GM12878 (cell line): ENCODE measurements around the gene SKA1. TPM values are rescaled to one million over a fixed set of nuclear protein-coding genes. Genes with fewer than 3 reads are reported as not detected.

Source experiments
- ATAC-seq: fragments of 200-7000 bp; cut with Tn5 transposase; 3 replicates; pipeline ENCODE4 v1.9.1; 2020; ENCODE audit warnings: mild to moderate bottlenecking, moderate library complexity
- BruUV-seq: library from RNA; stranded (reverse); fragments of 400-500 nt; replicated peaks from 2 replicates; lab custom pipeline; 2021; lab: Mats Ljungman, UMichigan
- CTCF ChIA-PET: fragments of 300-600 bp; sonication (Branson Sonifier 250); formaldehyde crosslinking; extraction: SDS; loops from one replicate; lab custom pipeline; 2021; ENCODE audit warnings: inconsistent platforms; lab: Yijun Ruan, JAX
- POLR2A ChIA-PET: fragments of 350-600 bp; formaldehyde crosslinking; extraction: SDS; loops from one replicate; lab custom pipeline; 2021; ENCODE audit warnings: inconsistent platforms; lab: Charles Lee
- RAD21 ChIA-PET: fragments of 300-600 bp; sonication (Branson Sonifier 250); formaldehyde crosslinking; loops from one replicate; lab custom pipeline; 2023; ENCODE audit warnings: antibody characterized with exemption; ENCODE audit not compliant: unreplicated experiment; lab: Charles Lee
- SMC1A ChIA-PET: fragments of 300-600 bp; sonication (Branson Sonifier 250); formaldehyde crosslinking; loops from one replicate; lab custom pipeline; 2023; ENCODE audit not compliant: unreplicated experiment, uncharacterized antibody; lab: Charles Lee
- DNase-seq: peaks from one replicate; pipeline ENCODE4 v3.0.0-alpha.2; 2011; ENCODE audit warnings: low read depth, low spot score
- FAIRE-seq: peaks from 3 replicates; lab custom pipeline; 2011; peaks lifted over from hg19 to GRCh38; lab: Jason Lieb, UNC
- H2AFZ ChIP-seq: 2 replicates; pipeline ENCODE4 v1.6.0; 2011; ENCODE audit warnings: low read depth, low read length, control low read depth; ENCODE audit not compliant: control insufficient read depth
- H3K27ac ChIP-seq: 2 replicates; pipeline ENCODE4 v1.5.1; 2011; ENCODE audit warnings: control low read depth; ENCODE audit not compliant: control insufficient read depth, insufficient read depth
- H3K27me3 ChIP-seq, 2 experiments: replicated peaks in 1 of 2; 2 replicates each; pipeline versions ENCODE4 v1.6.0 to v1.6.1; 2011; ENCODE audit warnings: low read length in 1 of 2; ENCODE audit not compliant: control insufficient read depth in 2 of 2, insufficient read depth in 2 of 2
- H3K36me3 ChIP-seq, 2 experiments: 2 replicates each; pipeline ENCODE4 v1.5.1; 2011; ENCODE audit warnings: low read length in 1 of 2; ENCODE audit not compliant: control insufficient read depth in 2 of 2, insufficient read depth in 2 of 2
- H3K4me1 ChIP-seq: 2 replicates; pipeline ENCODE4 v1.6.1; 2011; ENCODE audit warnings: mild to moderate bottlenecking, low read length, moderate library complexity, mixed read lengths; ENCODE audit not compliant: control insufficient read depth, insufficient read depth
- H3K4me2 ChIP-seq: 2 replicates; pipeline ENCODE4 v1.6.0; 2011; ENCODE audit warnings: control low read depth; ENCODE audit not compliant: control insufficient read depth, insufficient read depth
- H3K4me3 ChIP-seq: fragments of 200-600 bp; sonication (generic); 2 replicates; pipeline ENCODE4 v1.5.1; 2016
- H3K79me2 ChIP-seq: 2 replicates; pipeline ENCODE4 v1.6.0; 2011; ENCODE audit warnings: low read length; ENCODE audit not compliant: control insufficient read depth, insufficient read depth
- H3K9ac ChIP-seq: 2 replicates; pipeline ENCODE4 v1.8.0; 2011; ENCODE audit warnings: low read length, control low read depth, mixed read lengths; ENCODE audit not compliant: control insufficient read depth, insufficient read depth
- H3K9me3 ChIP-seq: replicated peaks from 3 replicates; pipeline ENCODE4 v1.5.1; 2011; ENCODE audit warnings: mild to moderate bottlenecking, low read length; ENCODE audit not compliant: control insufficient read depth, insufficient read depth
- H4K20me1 ChIP-seq: 2 replicates; pipeline ENCODE4 v1.6.0; 2011; ENCODE audit not compliant: control insufficient read depth, insufficient read depth
- BCL11A ChIP-seq: IDR thresholded peaks from 2 replicates; pipeline ENCODE4 v1.6.1; 2011; ENCODE audit warnings: low read depth, low read length
- CBX5 ChIP-seq: sonication (generic); IDR thresholded peaks from 2 replicates; pipeline ENCODE4 v1.6.1; 2016; ENCODE audit warnings: low read depth, moderate library complexity, mild to moderate bottlenecking, inconsistent platforms
- CTCF ChIP-seq, 3 experiments: IDR thresholded peaks in 2 of 3; conservative IDR thresholded peaks in 1 of 3; 2 replicates each; pipeline ENCODE4 v1.5.1; 2011; ENCODE audit warnings: low read depth in 3 of 3, low read length in 3 of 3, mild to moderate bottlenecking in 3 of 3, control low read depth in 2 of 3, moderate library complexity in 2 of 3, inconsistent platforms in 1 of 3, mixed read lengths in 1 of 3; ENCODE audit not compliant: control insufficient read depth in 2 of 3, insufficient read depth in 1 of 3; ENCODE audit errors: extremely low read depth in 1 of 3
- RELA ChIP-seq: fragments of 450-650 bp; IDR thresholded peaks from 2 replicates; pipeline ENCODE4 v1.8.0; 2014; ENCODE audit warnings: borderline replicate concordance; ENCODE audit not compliant: partially characterized antibody
- REST ChIP-seq: IDR thresholded peaks from 2 replicates; pipeline ENCODE4 v1.6.1; 2012; ENCODE audit warnings: mild to moderate bottlenecking, low read depth, low read length
- WGBS: methylation state at CpG from one replicate; pipeline ENCODE4 v1.1.6; 2016; ENCODE audit warnings: low lambda C conversion rate; ENCODE audit not compliant: insufficient replicate concordance, insufficient coverage; ENCODE audit errors: missing lambda C conversion rate; 5-methylcytosine and 5-hydroxymethylcytosine counted together
- in situ Hi-C: fragments of 300-500 bp; cut with MboI; formaldehyde crosslinking; loops from 9 replicates; pipeline ENCODE4 v1.14.3; 2018; ENCODE audit warnings: mixed read lengths
- intact Hi-C: fragments of 100-400 bp; cut with micrococcal nuclease; formaldehyde crosslinking; loops from one replicate; pipeline ENCODE4 v1.14.2; 2022; ENCODE audit not compliant: unreplicated experiment
- polyA plus RNA-seq, 11 experiments: library from polyadenylated mRNA; depleted of rRNA in 4 of 11; unstranded in 6 of 11; stranded (reverse) in 5 of 11; fragments of >200 nt; fragmentation: Nextera tagmentation in 4 of 11; fragmentation: Illumina TruSeq in 1 of 11; extraction: Ambion mirVana in 4 of 11; extraction: Trizol in 1 of 11; gene quantifications; 1 replicate in 1 of 11; 2 replicates in 10 of 11; pipeline versions ENCODE4 v1.2.1 to v1.2.3, GENCODE V29; 2011 to 2016; ENCODE audit warnings: inconsistent platforms in 2 of 11, missing spikeins in 2 of 11, low read depth in 1 of 11
- total RNA-seq, 4 experiments: library from RNA; depleted of rRNA in 3 of 4; stranded (reverse); fragments of >200 nt in 3 of 4; fragmentation: Illumina TruSeq in 1 of 4; extraction: Trizol in 1 of 4; gene quantifications; 2 replicates each; pipeline versions ENCODE4 v1.2.1 to v1.2.3, GENCODE V29; 2013 to 2021

The SKA1 gene
- total and polyA plus RNA-seq, 10 of the 15 experiments (the other 5 are each of a cell fraction or from before 2014, with no cell fraction given), result 16.4 to 36.7 (median 31.1) TPM

- Histone ChIP-seq H2AFZ (no peak overlapping the region), H3K27ac (no peak overlapping the region), H3K36me3 (no peaks in the 10 kb centered on the region), H3K9me3 (no peaks in the 10 kb centered on the region), H3K4me1 (no peaks in the 10 kb centered on the region), H3K4me3 (no peak overlapping the region), H4K20me1 (no peaks in the 10 kb centered on the region), H3K9ac (no peak overlapping the region), H3K79me2 (no peaks in the 10 kb centered on the region), H3K4me2 (no peak overlapping the region), H3K27me3 (peaks cover 0 to 3% of the 10 kb centered on the region in 2 experiments; a peak in 1 of 4 replicates)
- 68% methylated on average over 18 of the region's 18 CpGs for WGBS
- no TSS peak for BruUV-seq
- POLR2A ChIA-PET, result no interaction called here
- no peak for FAIRE-seq
- TF ChIP-seq REST (no peak), CTCF (IDR thresholded peaks at IDR 0.05 in 2 of 3, conservative IDR thresholded peaks at IDR 0.05 in 1 of 3; ENCODE audit: control insufficient read depth in 2 of 3, extremely low read depth in 1 of 3, insufficient read depth in 1 of 3, low read depth in 3 of 3, low read length in 3 of 3) (no peak), BCL11A (no peak), RELA (no peak), CBX5 (no peak)
- SMC1A ChIA-PET, result no interaction called here
- CTCF ChIA-PET, result no interaction called here
- intact Hi-C loops, result no loop called here
- no peak for DNase-seq
- in situ Hi-C loops, result no loop called here
- no peak for ATAC-seq
- RAD21 ChIA-PET, result no interaction called here
These were observed 26.4 kb downstream of the SKA1 start for GRCh38 chr18:50401295-50401694.
